GM21447 (cell line): ENCODE measurements around the gene D2HGDH.
"Not testable (repeated sequence)": the region's sequence is repeated elsewhere in the genome, so short reads cannot be mapped to it uniquely, and the experiment has no call there.

Source experiments
- ATAC-seq: cut with Tn5 transposase; IDR thresholded peaks from one replicate; pipeline ENCODE4 v1.9.1; 2021; ENCODE audit not compliant: unreplicated experiment

The D2HGDH gene

DNA sequence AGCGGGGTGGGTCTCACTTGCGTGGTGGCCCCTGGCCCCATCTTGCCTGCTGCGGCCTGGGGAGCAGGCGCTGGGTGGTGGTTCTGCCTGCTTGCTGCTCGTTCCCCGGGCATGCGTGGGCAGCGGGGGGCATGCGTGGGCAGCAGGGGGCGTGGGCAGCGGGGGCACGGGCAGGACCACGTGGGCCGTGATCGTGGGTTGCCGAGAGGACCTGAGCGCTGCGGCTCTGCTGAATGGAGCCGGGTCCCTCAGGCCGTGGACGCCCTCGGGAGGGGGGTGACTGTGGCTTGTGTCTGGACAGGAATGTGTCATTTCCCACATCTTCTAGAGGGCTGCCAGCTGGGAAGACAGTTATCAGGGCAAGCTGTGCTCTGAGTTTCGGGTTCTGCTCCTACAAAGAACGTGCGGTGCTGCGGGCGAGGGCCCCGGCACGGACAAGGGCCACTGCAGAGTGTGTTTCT, 33.9 kb downstream of the D2HGDH start:
- ATAC-seq, result no peak

DNA sequence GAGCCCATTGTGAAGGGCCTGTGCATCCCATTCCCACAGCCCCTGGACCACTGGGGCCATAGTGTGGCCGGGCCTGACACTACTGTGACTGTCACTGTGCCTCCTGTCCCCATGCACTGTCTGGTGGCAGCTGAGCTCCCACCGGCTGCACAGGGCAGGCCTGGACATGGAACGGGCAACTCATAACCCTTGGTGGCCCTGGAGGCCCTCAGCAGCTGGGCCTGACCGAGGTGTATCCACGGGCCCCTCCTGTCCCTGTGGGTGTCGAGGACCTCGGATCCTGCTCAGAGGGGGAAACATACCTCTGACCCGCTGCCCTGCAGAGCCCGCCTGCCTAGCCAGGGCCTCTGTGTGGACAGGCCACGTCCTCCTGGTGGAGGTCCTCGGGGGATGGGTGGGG, 34.4 kb downstream of the D2HGDH start:
- ATAC-seq, result no peak

- no peak for ATAC-seq
These were observed 35.4 kb downstream of the D2HGDH start for GRCh38 chr2:241769819-241770184.

DNA sequence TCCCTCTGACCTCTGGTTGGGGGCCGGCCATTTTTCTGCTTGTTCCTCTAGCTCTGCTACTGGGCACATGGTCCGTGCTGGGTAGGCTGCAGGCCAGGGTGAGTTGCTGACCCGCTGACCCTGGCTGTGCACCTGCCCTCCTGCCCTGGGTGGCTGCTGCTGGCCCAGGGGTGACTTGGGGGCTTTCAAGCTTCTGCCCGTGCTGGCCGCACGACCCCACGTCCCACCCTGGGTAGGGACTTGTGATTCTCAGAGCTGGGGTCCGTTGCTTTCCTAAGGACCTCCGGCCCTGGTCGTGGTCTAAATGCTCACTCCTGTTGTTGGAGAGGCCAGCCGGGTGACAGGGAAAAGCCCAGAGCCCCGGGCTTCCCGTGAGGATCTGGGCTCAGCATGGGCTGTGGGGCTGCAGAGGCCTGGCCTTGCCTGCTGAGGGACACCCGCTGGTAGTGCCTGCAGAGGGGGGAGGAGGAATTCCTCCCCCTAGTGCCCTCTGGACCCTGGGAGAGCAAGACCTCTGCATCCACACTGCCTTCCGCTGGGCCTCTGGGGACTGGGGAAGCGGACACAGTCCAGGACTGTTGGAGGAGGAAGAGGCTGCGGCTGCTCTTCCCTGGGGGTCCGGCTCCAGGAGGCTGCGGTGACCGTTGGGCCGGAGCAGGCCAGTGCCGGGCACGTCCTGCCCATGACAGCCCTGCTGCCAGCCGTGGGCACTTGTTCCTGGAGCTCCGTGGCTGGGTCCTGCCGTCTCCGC, 35.9 kb downstream of the D2HGDH start:
- ATAC-seq, result no peak

- no peak for ATAC-seq
These were observed 36.5 kb downstream of the D2HGDH start for GRCh38 chr2:241770936-241771285.

DNA sequence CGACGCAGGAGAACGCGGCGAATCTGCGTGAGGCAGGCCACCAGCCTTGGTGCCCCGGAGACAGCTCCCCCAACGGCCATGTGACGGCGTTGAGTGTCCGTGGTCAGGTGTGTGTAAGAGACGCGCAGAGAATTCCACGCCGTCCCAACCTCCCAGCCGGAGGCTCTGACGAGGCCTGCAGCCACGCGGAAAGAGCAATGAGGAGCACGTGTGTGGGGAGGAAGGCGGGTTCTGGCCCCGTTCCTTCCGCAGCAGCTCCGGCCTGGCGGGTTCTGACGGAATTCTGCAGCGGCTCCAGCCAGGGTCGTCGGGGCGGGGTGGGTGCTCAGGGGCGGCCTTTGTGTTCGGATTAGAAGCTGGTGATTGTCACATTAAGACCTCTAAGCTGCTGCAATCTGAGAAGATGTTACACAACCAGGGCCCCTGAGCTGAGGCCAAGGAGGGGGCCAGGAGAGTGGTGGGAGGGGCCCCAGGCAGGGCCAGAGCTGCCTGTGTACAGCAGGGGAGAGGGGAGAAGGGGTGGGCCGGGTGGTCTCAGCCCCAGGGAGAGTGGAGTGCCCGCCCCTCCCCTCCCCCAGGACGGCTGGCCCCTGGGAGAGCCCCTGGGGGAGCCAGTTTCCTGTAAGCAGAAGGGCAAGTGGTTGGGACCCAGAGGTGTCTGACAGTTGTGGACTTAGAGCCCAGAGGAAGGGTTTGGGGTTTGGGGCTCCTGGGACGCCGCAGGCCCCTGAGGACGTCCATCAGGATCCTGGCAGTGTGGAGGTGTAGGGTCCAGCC, 37.0 kb downstream of the D2HGDH start:
- ATAC-seq, result no peak

DNA sequence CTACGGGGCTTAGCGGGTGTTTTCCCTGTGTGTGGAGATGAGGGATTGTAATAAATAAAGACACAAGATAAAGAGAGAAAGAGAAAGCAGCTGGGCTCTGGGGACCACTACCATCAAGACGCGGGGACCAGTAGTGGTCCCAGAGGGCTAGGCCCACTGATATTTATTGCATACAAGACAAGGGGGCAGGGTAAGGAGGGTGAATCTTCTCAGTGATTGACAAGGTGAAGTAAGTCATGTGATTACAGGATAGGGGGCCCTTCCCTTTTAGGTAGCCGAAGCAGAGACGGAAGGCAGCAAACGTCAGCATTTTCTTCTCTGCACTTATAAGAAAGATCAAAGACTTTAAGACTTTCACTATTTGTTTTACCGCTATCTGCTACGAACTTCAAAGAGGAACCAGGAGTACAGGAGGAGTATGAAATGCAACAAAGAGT, 37.7 kb downstream of the D2HGDH start:
- ATAC-seq, result no peak

GRCh38 chr2:241773511-241774418, 39.3 kb downstream of the D2HGDH start:
- no peak for ATAC-seq

DNA sequence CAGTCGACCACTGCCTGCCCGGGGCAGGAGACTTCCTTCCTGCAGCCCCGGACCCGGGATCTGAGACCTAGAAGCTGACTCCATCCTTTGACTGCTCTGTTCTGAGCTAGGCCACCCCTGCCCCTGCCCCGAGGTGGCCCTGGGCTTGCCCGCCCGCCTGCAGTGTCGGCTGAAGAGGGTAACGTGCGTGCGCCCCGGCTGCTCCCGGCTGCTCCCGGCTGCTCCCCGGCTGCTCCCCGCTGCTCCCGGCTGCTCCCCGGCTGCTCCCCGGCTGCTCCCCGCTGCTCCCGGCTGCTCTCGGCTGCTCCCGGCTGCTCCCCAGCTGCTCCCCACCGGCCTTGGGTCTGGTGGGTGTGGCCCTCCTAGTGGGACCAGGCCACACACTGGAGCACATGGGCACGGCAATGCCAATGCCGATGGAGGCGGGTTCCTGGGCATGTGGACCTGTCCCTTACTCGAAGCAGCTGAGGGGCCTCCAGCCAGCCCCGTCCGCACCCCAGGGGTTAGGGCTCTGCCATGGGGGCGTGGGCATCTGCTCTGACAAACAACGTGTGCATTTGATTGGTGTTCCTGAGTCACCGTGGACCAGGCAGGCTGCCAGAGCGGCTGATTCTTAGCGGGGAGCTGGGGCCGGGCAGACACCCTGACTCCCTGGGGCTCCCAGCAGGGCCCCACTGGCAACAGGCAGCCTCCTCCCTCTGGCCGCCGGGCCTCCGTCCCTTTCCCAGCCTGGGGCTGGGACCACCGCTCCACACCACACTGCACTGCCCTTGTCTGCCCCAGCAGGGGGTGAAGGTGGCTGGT, 40.2 kb downstream of the D2HGDH start:
- ATAC-seq, result no peak

GRCh38 chr2:241775223-241776177, 41.1 kb downstream of the D2HGDH start:
- no peak for ATAC-seq

GRCh38 chr2:241776336-241777169, 42.1 kb downstream of the D2HGDH start, which contains the start of gene GAL3ST2:
TSS of gene GAL3ST2 (plus strand) at chr2:241776822. CDS start at chr2:241776956, 134 bp downstream.
- ATAC-seq, result no peak

GRCh38 chr2:241777170-241777685, 42.8 kb downstream of the D2HGDH start:
- ATAC-seq, result no peak

GRCh38 chr2:241777686-241778627, 43.5 kb downstream of the D2HGDH start:
- no peak for ATAC-seq

GRCh38 chr2:241780939-241781569, 46.6 kb downstream of the D2HGDH start:
- ATAC-seq, result no peak

- not testable (repeated sequence) for ATAC-seq
These were observed 47.6 kb downstream of the D2HGDH start for GRCh38 chr2:241782053-241782452.

GRCh38 chr2:241788135-241788534, 53.7 kb downstream of the D2HGDH start:
- no peak for ATAC-seq

DNA sequence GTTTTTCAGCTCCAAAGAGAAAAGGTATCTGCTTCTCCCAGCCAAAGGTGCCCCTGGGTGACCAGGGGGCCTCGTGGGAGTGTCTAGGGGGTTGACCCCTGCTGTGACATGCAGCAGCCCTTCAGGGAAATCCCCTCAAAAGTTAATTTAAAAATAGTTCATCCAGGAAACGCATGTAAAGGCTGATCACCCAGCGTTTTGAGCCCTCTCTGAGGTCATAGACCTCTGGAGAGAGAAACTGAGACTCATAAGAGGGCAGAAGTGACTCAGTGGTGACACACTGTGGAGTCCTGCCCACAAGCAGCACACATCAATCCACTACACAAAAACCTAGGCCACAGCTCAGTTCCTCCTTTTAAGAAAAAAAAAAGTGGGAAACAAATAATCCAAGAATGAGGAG, 54.1 kb downstream of the D2HGDH start:
- no peak for ATAC-seq
